Hepatocyte (in vitro differentiated cells): ENCODE data around the gene COX8A. TPM values are rescaled to one million over a fixed set of nuclear protein-coding genes. Genes with fewer than 3 reads are reported as not detected.

Experiments used
- DNase-seq: peaks from one replicate; pipeline ENCODE4 v3.0.0-alpha.2; 2016; ENCODE audit warnings: low spot score
- H2AFZ ChIP-seq: fragments of 200-600 bp; sonication (generic); 2 replicates; pipeline ENCODE4 v1.6.0; 2016; ENCODE audit warnings: antibody characterized with exemption, mild to moderate bottlenecking
- H3K27ac ChIP-seq: fragments of 200-600 bp; sonication (generic); 2 replicates; pipeline ENCODE4 v1.5.1; 2016; ENCODE audit warnings: mild to moderate bottlenecking
- H3K27me3 ChIP-seq: fragments of 200-600 bp; sonication (generic); 2 replicates; pipeline ENCODE4 v1.6.1; 2016
- H3K36me3 ChIP-seq: fragments of 200-600 bp; sonication (generic); replicated peaks from 2 replicates; pipeline ENCODE4 v1.5.1; 2016; ENCODE audit warnings: low read depth; ENCODE audit not compliant: insufficient read depth
- H3K4me1 ChIP-seq: fragments of 200-600 bp; sonication (generic); 2 replicates; pipeline ENCODE4 v1.5.1; 2016; ENCODE audit warnings: mild to moderate bottlenecking, moderate library complexity; ENCODE audit not compliant: insufficient read depth
- H3K4me2 ChIP-seq: fragments of 200-600 bp; sonication (generic); 2 replicates; pipeline ENCODE4 v1.6.0; 2016
- H3K4me3 ChIP-seq: fragments of 200-600 bp; sonication (generic); 2 replicates; pipeline ENCODE4 v1.5.1; 2016; ENCODE audit warnings: mild to moderate bottlenecking
- H3K79me2 ChIP-seq: fragments of 200-600 bp; sonication (generic); 2 replicates; pipeline ENCODE4 v1.6.0; 2017; ENCODE audit warnings: mild to moderate bottlenecking
- H3K9me2 ChIP-seq: fragments of 200-600 bp; sonication (generic); replicated peaks from 2 replicates; pipeline ENCODE4 v1.6.0; 2017; ENCODE audit warnings: mild to moderate bottlenecking; ENCODE audit not compliant: insufficient read depth
- H3K9me3 ChIP-seq: fragments of 200-600 bp; sonication (generic); 2 replicates; pipeline ENCODE4 v1.5.1; 2016; ENCODE audit warnings: low read depth, mild to moderate bottlenecking
- H4K20me1 ChIP-seq: fragments of 200-600 bp; sonication (generic); 2 replicates; pipeline ENCODE4 v1.6.0; 2016; ENCODE audit warnings: mild to moderate bottlenecking; ENCODE audit not compliant: insufficient read depth, poor library complexity, severe bottlenecking
- CTCF ChIP-seq: fragments of 200-600 bp; sonication (generic); IDR thresholded peaks from 2 replicates; pipeline ENCODE4 v1.5.1; 2016; ENCODE audit warnings: antibody characterized with exemption, mild to moderate bottlenecking; ENCODE audit not compliant: poor library complexity
- EZH2 ChIP-seq: fragments of 200-600 bp; sonication (generic); IDR thresholded peaks from 2 replicates; pipeline ENCODE4 v1.6.1; 2016; ENCODE audit warnings: antibody characterized with exemption, mild to moderate bottlenecking, borderline replicate concordance
- EZH2phosphoT487 ChIP-seq: fragments of 200-600 bp; sonication (generic); IDR thresholded peaks from one replicate; pipeline ENCODE4 v1.6.1; 2018; ENCODE audit warnings: antibody characterized with exemption, mild to moderate bottlenecking, low read depth, moderate library complexity; ENCODE audit not compliant: unreplicated experiment, severe bottlenecking
- WGBS: methylation state at CpG from one replicate; pipeline ENCODE4 v1.1.6; 2016; ENCODE audit warnings: low lambda C conversion rate; ENCODE audit errors: missing lambda C conversion rate; 5-methylcytosine and 5-hydroxymethylcytosine counted together
- polyA plus RNA-seq: library from polyadenylated mRNA; unstranded; fragments of >200 nt; fragmentation: Nextera tagmentation; extraction: Ambion mirVana; gene quantifications from 2 replicates; pipeline ENCODE4 v1.2.1, GENCODE V29; 2016
- total RNA-seq: library from RNA; depleted of rRNA; stranded (reverse); fragments of >200 nt; gene quantifications from 2 replicates; pipeline ENCODE4 v1.2.3, GENCODE V29; 2014

Gene COX8A
- total and polyA plus RNA-seq, 2 experiments from 2014 or later = 430 to 463 TPM

- 6% methylated on average over 26 of the region's 26 CpGs for WGBS
Observed at GRCh38 chr11:63939397-63939891, 35.0 kb upstream of the COX8A start.

GRCh38 chr11:63940786-63941185, 33.6 kb upstream of the COX8A start:
- Histone ChIP-seq H3K36me3 (no peaks in the 10 kb centered on the region), H3K9me3 (no peaks in the 10 kb centered on the region), H3K4me1 (peaks cover 15% of the 10 kb centered on the region), H3K27ac (no peak overlapping the region), H3K4me3 (no peak overlapping the region), H3K27me3 (no peaks in the 10 kb centered on the region), H2AFZ (no peak overlapping the region), H3K9me2 (no peaks in the 10 kb centered on the region), H3K4me2 (no peak overlapping the region), H4K20me1 (no peaks in the 10 kb centered on the region), H3K79me2 (peaks cover 54% of the 10 kb centered on the region)
- 91% methylated on average over 6 of the region's 6 CpGs for WGBS
- DNase-seq = no peak
- TF ChIP-seq EZH2phosphoT487 (no peak), CTCF (no peak), EZH2 (no peak)

More at GRCh38 chr11:63939397-63939891, 35.0 kb upstream of the COX8A start:
- Histone ChIP-seq H3K27ac (peak overlapping the region; percentile 61), H3K27me3 (no peaks in the 10 kb centered on the region), H4K20me1 (no peaks in the 10 kb centered on the region), H3K4me3 (peak overlapping the region; percentile 82), H3K79me2 (peaks cover 54% of the 10 kb centered on the region), H3K9me2 (no peaks in the 10 kb centered on the region), H3K36me3 (no peaks in the 10 kb centered on the region), H3K9me3 (no peaks in the 10 kb centered on the region), H2AFZ (peak overlapping the region; percentile 86), H3K4me2 (peak overlapping the region; percentile 97), H3K4me1 (peaks cover 9% of the 10 kb centered on the region)
- DNase-seq = peak; percentile 49
- TF ChIP-seq EZH2 = no peak

- Histone ChIP-seq H3K79me2 (peaks cover 54% of the 10 kb centered on the region), H4K20me1 (no peaks in the 10 kb centered on the region), H3K27me3 (no peaks in the 10 kb centered on the region), H3K36me3 (no peaks in the 10 kb centered on the region), H3K4me1 (peaks cover 15% of the 10 kb centered on the region), H3K27ac (no peak overlapping the region), H3K4me3 (no peak overlapping the region), H3K4me2 (no peak overlapping the region), H3K9me2 (no peaks in the 10 kb centered on the region), H2AFZ (no peak overlapping the region), H3K9me3 (no peaks in the 10 kb centered on the region)
- WGBS = 84% methylated on average over 4 of the region's 4 CpGs
- no peak for DNase-seq
- no peak for TF ChIP-seq EZH2phosphoT487
- no peak for TF ChIP-seq CTCF
- no peak for TF ChIP-seq EZH2
Observed at GRCh38 chr11:63941901-63942300, 32.5 kb upstream of the COX8A start.

GRCh38 chr11:63942803-63943202, 31.6 kb upstream of the COX8A start:
- Histone ChIP-seq H3K9me3 (no peaks in the 10 kb centered on the region), H3K9me2 (no peaks in the 10 kb centered on the region), H3K36me3 (no peaks in the 10 kb centered on the region), H3K27ac (no peak overlapping the region), H2AFZ (no peak overlapping the region), H4K20me1 (no peaks in the 10 kb centered on the region), H3K27me3 (no peaks in the 10 kb centered on the region), H3K79me2 (peaks cover 54% of the 10 kb centered on the region), H3K4me3 (no peak overlapping the region), H3K4me1 (peaks cover 15% of the 10 kb centered on the region), H3K4me2 (no peak overlapping the region)
- DNase-seq = no peak
- TF ChIP-seq EZH2phosphoT487 (no peak), EZH2 (no peak), CTCF (no peak)
- 87% methylated on average over 3 of the region's 3 CpGs for WGBS
